GM23338 (cell line): Measurements from ENCODE around the gene UBQLN4. TPM values are rescaled to one million over a fixed set of nuclear protein-coding genes. Genes with fewer than 3 reads are reported as not detected.

ENCODE experiments used
- ATAC-seq: fragments of 200-7000 bp; cut with Tn5 transposase; 3 replicates; pipeline ENCODE4 v1.9.1; 2020
- DNase-seq: peaks from one replicate; pipeline ENCODE4 v3.0.0-alpha.2; 2015; ENCODE audit warnings: low spot score
- H2AFZ ChIP-seq: fragments of 200-600 bp; sonication (generic); 2 replicates; pipeline ENCODE4 v1.8.0; 2016; ENCODE audit warnings: antibody characterized with exemption, mild to moderate bottlenecking, moderate library complexity
- H3F3A ChIP-seq: fragments of 200-600 bp; sonication (generic); replicated peaks from 2 replicates; pipeline ENCODE4 v1.8.0; 2017; ENCODE audit warnings: antibody characterized with exemption, mixed run types, low read depth
- H3K27ac ChIP-seq: fragments of 200-600 bp; sonication (generic); 2 replicates; pipeline ENCODE4 v1.6.1; 2016; ENCODE audit warnings: low read depth
- H3K27me3 ChIP-seq: fragments of 200-600 bp; sonication (generic); 2 replicates; pipeline ENCODE4 v1.8.0; 2016; ENCODE audit warnings: mild to moderate bottlenecking, mixed run types, moderate library complexity; ENCODE audit not compliant: insufficient read depth
- H3K36me3 ChIP-seq: fragments of 200-600 bp; sonication (generic); 2 replicates; pipeline ENCODE4 v1.8.0; 2016; ENCODE audit warnings: mild to moderate bottlenecking; ENCODE audit not compliant: insufficient read depth
- H3K4me1 ChIP-seq: fragments of 200-600 bp; sonication (generic); 2 replicates; pipeline ENCODE4 v1.8.0; 2016; ENCODE audit warnings: mild to moderate bottlenecking, moderate library complexity; ENCODE audit not compliant: insufficient read depth
- H3K4me2 ChIP-seq: fragments of 200-600 bp; sonication (generic); 2 replicates; pipeline ENCODE4 v1.7.1; 2017; ENCODE audit warnings: mixed run types
- H3K4me3 ChIP-seq: fragments of 200-600 bp; sonication (generic); 2 replicates; pipeline ENCODE4 v1.6.1; 2016; ENCODE audit warnings: mixed run types
- H3K79me2 ChIP-seq: fragments of 200-600 bp; sonication (generic); replicated peaks from 2 replicates; pipeline ENCODE4 v1.8.0; 2017; ENCODE audit warnings: mild to moderate bottlenecking; ENCODE audit not compliant: insufficient read depth
- H3K9me2 ChIP-seq: fragments of 200-600 bp; sonication (generic); 2 replicates; pipeline ENCODE4 v1.8.0; 2017; ENCODE audit not compliant: insufficient read depth
- H4K20me1 ChIP-seq: fragments of 200-600 bp; sonication (generic); replicated peaks from 2 replicates; pipeline ENCODE4 v1.8.0; 2017; ENCODE audit warnings: mild to moderate bottlenecking; ENCODE audit not compliant: insufficient read depth
- H3K27ac Mint-ChIP-seq: 2 replicates; pipeline ENCODE4 v1.8.0; 2020; ENCODE audit warnings: inconsistent platforms, mild to moderate bottlenecking, moderate library complexity, mixed read lengths
- H3K27me3 Mint-ChIP-seq: 3 replicates; pipeline ENCODE4 v1.8.0; 2022; ENCODE audit warnings: low read depth, mild to moderate bottlenecking, moderate library complexity, mixed read lengths, inconsistent platforms; ENCODE audit not compliant: insufficient read depth, poor library complexity
- H3K36me3 Mint-ChIP-seq: 3 replicates; pipeline ENCODE4 v1.8.0; 2021; ENCODE audit warnings: low read depth, mild to moderate bottlenecking, inconsistent platforms, moderate library complexity, mixed read lengths
- H3K4me1 Mint-ChIP-seq: 3 replicates; pipeline ENCODE4 v1.8.0; 2020; ENCODE audit warnings: mild to moderate bottlenecking, inconsistent platforms, mixed read lengths
- H3K4me3 Mint-ChIP-seq: 3 replicates; pipeline ENCODE4 v1.8.0; 2021; ENCODE audit warnings: moderate library complexity, mild to moderate bottlenecking, inconsistent platforms, mixed read lengths
- H3K9me3 Mint-ChIP-seq: 3 replicates; pipeline ENCODE4 v1.8.0; 2020; ENCODE audit warnings: moderate library complexity, mild to moderate bottlenecking, inconsistent platforms, mixed read lengths
- CREB1 ChIP-seq: fragments of 250-450 bp; sonication (Bioruptor Pico); IDR thresholded peaks from 2 replicates; pipeline ENCODE4 v1.5.0; 2020; ENCODE audit warnings: low read depth, mild to moderate bottlenecking, moderate library complexity
- CTCF ChIP-seq, 2 experiments: fragments of 200-600 bp in 1 of 2; sonication (generic) in 1 of 2; conservative IDR thresholded peaks; 2 replicates each; pipeline versions ENCODE4 v1.5.1 to v1.6.1; 2016 to 2017; ENCODE audit warnings: antibody characterized with exemption in 2 of 2, low read depth in 2 of 2, mild to moderate bottlenecking in 2 of 2, moderate library complexity in 1 of 2
- ETS1 ChIP-seq: IDR thresholded peaks from 2 replicates; pipeline ENCODE4 v1.6.1; 2016; ENCODE audit warnings: antibody characterized with exemption
- EZH2 ChIP-seq: fragments of 200-600 bp; sonication (generic); IDR thresholded peaks from one replicate; pipeline ENCODE4 v1.8.0; 2017; ENCODE audit warnings: antibody characterized with exemption, mild to moderate bottlenecking, low read depth; ENCODE audit not compliant: unreplicated experiment
- EZH2phosphoT487 ChIP-seq: fragments of 200-600 bp; sonication (generic); IDR thresholded peaks from one replicate; pipeline ENCODE4 v1.8.1; 2018; ENCODE audit warnings: antibody characterized with exemption; ENCODE audit not compliant: unreplicated experiment
- JUNB ChIP-seq: IDR thresholded peaks from one replicate; pipeline ENCODE4 v1.6.1; 2016; ENCODE audit warnings: antibody characterized with exemption; ENCODE audit not compliant: unreplicated experiment
- NANOG ChIP-seq: IDR thresholded peaks from 2 replicates; pipeline ENCODE4 v1.6.1; 2016; ENCODE audit warnings: antibody characterized with exemption, borderline replicate concordance
- POLR2AphosphoS5 ChIP-seq: IDR thresholded peaks from 2 replicates; pipeline ENCODE4 v1.6.1; 2016; ENCODE audit warnings: antibody characterized with exemption, low read depth
- REST ChIP-seq: IDR thresholded peaks from one replicate; pipeline ENCODE4 v1.6.1; 2018; ENCODE audit warnings: antibody characterized with exemption; ENCODE audit not compliant: unreplicated experiment
- STAT1 ChIP-seq: IDR thresholded peaks from one replicate; pipeline ENCODE4 v1.6.1; 2016; ENCODE audit warnings: antibody characterized with exemption; ENCODE audit not compliant: unreplicated experiment
- ZNF114 ChIP-seq: fragments of 250-450 bp; sonication (Bioruptor Pico); IDR thresholded peaks from 2 replicates; pipeline ENCODE4 v1.5.0; 2020; ENCODE audit warnings: mild to moderate bottlenecking, moderate library complexity
- ZNF331 ChIP-seq: fragments of 250-450 bp; sonication (Bioruptor Pico); IDR thresholded peaks from 2 replicates; pipeline ENCODE4 v1.5.0; 2020; ENCODE audit warnings: low read depth, mild to moderate bottlenecking, moderate library complexity
- ZNF462 ChIP-seq: fragments of 250-450 bp; sonication (Bioruptor Pico); IDR thresholded peaks from 2 replicates; pipeline ENCODE4 v1.5.0; 2020; ENCODE audit warnings: mild to moderate bottlenecking, moderate library complexity
- polyA plus RNA-seq: library from polyadenylated mRNA; unstranded; fragments of >200 nt; fragmentation: Nextera tagmentation; extraction: Ambion mirVana; gene quantifications from 2 replicates; pipeline ENCODE4 v1.2.1, GENCODE V29; 2016
- total RNA-seq: library from RNA; depleted of rRNA; stranded (reverse); fragments of >200 nt; shearing (Covaris generic); gene quantifications from 2 replicates; pipeline ENCODE4 v1.2.3, GENCODE V29; 2014

UBQLN4 gene
- total and polyA plus RNA-seq, 2 experiments from 2014 or later: 10.0 to 30.5 TPM

- Histone ChIP-seq H3K27ac (peak overlapping the region; percentile 83), H4K20me1 (peaks cover 37% of the 10 kb centered on the region), H3K4me2 (peak overlapping the region; percentile 99), H3F3A (peaks cover 56% of the 10 kb centered on the region), H3K4me1 (peaks cover 87% of the 10 kb centered on the region), H3K79me2 (peaks cover 59% of the 10 kb centered on the region), H2AFZ (no peak overlapping the region), H3K9me2 (no peaks in the 10 kb centered on the region), H3K4me3 (peak overlapping the region; percentile 54), H3K27me3 (no peaks in the 10 kb centered on the region), H3K36me3 (no peaks in the 10 kb centered on the region; the same call in 1 of the 2 replicates)
- H3K27ac Mint-ChIP-seq: 0 out of 2 replicates have a peak overlapping the region, but pooled peaks have one; percentile 30
- peak overlapping the region; percentile 49 for H3K4me3 Mint-ChIP-seq
- peaks cover 23% of the 10 kb centered on the region for H3K27me3 Mint-ChIP-seq
- TF ChIP-seq ZNF331 (CRISPR knock-in tag) (no peak), EZH2phosphoT487 (no peak), CTCF (conservative IDR thresholded peaks at IDR 0.05; ENCODE audit: low read depth in 2 of 2) (no peak), ETS1 (no peak), NANOG (no peak), JUNB (no peak), EZH2 (no peak), ZNF462 (CRISPR knock-in tag) (no peak), POLR2AphosphoS5 (no peak), REST (no peak), CREB1 (CRISPR knock-in tag) (no peak), STAT1 (no peak), ZNF114 (CRISPR knock-in tag) (no peak)
- ATAC-seq (no peak), DNase-seq (no peak)
- H3K36me3 Mint-ChIP-seq: peaks cover 60% of the 10 kb centered on the region
- peaks cover 81% of the 10 kb centered on the region for H3K4me1 Mint-ChIP-seq
- H3K9me3 Mint-ChIP-seq: no peaks in the 10 kb centered on the region
These were observed 22.2 kb upstream of the UBQLN4 start for GRCh38 chr1:156075775-156076204.
